ENCODE results near the gene WAPL.

DNA sequence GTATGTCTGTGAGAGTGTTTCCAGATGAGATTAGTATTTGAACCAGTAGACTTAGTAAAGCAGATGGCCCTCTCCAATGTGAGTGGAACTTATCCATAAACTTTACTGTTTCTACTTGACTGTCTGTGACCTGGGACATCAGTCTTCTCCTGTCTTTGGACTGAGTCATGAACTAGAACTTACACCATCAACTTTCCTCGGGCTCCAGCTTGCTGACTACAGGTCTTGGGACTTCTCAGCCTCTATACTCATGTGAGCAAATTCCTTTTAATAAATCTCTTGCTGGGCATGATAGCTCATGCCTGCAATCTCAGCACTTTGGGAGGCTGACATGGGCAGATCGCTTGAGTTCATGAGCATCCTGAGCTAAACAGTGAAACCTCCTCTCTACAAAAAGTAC, 25.7 kb upstream of the WAPL start:
- TF ChIP-seq CTCF (IDR thresholded peaks at IDR 0.05; ENCODE audit: low read depth, low read length) (no peak), POLR2A (IDR thresholded peaks at IDR 0.05; ENCODE audit: extremely low read depth, insufficient read length) (no peak)

All from NB4 (cell line).